GM18498 (cell line): ENCODE measurements around the gene DNAJB12.
"Not testable (repeated sequence)": the region's sequence is repeated elsewhere in the genome, so short reads cannot be mapped to it uniquely, and the experiment has no call there.

Source experiments
- ATAC-seq: cut with Tn5 transposase; IDR thresholded peaks from one replicate; pipeline ENCODE4 v1.9.1; 2021; ENCODE audit warnings: mild to moderate bottlenecking, moderate library complexity; ENCODE audit not compliant: unreplicated experiment

Gene DNAJB12

DNA sequence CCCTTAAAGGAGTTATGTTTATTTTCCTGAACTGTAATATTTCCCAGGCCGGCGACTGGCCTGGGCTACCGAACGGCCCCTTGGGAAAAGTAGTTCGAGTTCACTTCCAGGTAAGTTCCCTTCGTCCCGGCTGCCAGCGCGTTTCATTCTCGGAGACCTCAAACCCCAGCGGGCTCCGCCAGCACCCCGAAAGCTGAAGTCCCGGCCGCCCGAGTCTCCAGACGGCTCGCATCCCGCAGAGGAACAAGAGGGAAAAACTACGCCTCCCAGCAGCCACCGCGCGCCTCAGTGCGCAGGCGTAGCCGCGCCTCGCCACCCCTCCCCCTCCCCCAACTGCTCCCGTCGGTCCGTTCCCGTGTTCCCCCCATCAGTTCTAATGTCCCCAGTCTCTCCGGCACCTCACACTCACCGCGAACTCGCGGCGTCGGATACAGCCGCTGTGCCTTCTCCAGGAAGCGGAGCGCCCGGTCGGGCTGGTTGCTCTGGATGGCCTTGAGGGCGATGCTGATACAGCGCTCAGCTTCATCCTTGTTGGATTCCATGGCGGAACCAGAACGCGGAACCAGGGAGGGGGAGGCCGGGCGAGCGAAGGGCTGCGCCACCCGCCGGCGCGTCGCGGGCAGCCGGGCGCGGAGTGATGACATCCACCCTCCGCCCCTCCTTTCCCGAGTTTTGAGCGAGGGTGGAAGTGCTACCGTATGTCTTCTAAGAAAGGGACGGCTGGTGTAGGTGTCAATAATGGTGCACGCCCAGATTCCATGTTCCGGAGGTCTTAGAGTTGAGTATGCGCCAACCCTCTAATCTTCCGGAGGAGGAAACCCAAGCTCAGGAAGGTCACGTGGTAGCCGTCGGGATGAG is at the start of gene DNAJB12:
DNAJB12 (minus strand) TSS at position 564 of the 858 bp plus-strand sequence; CDS start at position 542, 22 bp downstream.
- ATAC-seq, result peak; percentile 78

DNA sequence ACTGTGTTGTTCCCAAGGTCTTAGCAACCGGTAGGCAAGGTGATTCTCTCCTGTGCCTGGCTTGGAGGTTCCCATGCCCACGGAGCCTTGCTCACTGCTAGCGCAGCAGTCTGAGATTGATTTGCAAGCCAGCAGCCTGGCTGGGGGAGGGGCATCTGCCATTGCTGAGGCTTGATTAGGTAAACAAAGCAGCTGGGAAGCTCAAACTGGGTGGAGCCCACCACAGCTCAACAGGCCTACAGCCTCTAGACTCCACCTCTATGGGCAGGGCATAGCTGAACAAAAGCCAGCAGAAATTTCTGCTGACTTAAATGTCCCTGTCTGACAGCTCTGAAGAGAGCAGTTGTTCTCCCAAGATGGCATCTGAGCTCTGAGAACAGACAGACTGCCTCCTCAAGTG is 40.9 kb upstream of the DNAJB12 start:
- ATAC-seq, result not testable (repeated sequence)

DNA sequence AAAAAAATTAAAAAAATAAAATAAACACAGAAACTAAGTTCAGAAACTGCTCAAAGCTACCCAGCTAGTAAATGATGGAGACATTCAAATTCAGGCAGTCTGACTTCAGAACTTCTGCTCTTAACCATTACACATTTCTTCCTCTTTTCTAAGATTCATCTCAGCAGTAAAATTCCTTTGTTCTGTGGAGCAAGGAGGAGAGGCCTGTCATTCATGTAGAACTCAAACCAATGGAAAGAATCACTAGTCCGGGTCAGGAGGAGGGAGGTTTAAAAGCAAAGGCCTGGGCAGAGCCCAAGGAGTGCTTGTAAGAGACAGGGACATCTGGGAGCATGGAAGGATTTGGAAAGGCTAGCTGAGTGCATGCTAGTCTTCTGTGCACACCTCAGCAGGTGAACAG is 37.9 kb upstream of the DNAJB12 start:
- ATAC-seq, result no peak

DNA sequence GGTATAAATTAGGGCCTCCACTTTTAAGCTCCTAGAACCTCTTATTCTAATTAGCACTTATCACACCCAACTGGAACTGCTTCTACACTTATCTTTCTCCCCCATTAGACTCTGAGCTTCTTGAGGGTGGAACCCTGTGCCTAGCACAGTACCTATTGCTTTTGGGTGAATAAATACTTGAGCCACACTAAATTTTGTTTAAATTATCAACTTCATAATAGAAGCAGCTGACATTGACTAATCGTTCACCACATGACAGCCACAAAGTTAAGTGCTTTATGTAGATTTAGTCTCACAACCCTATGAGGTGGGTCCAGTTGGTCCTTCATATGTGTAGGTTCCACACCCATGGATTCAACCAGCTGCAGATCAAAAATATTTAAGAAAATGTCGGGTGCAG is 36.0 kb upstream of the DNAJB12 start:
- ATAC-seq, result no peak

DNA sequence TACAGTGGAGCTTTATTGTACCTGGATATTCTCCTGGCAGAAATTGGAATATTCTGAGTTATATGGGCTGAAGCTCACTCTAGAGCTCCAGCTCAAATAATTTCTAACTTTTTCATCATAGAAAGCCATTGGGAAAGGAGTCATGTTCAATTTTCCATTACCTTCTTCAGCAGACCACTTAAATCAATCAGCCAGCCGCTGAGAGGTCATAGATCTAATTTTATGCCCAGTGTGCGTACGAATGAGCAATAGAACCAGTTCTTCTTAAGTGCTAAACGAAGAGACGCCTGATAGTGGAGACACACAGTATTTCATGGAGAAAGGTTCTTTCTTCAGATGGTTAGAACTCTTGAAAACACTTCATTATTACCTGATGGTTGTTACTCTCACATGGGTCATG is 35.0 kb upstream of the DNAJB12 start:
- no peak for ATAC-seq

DNA sequence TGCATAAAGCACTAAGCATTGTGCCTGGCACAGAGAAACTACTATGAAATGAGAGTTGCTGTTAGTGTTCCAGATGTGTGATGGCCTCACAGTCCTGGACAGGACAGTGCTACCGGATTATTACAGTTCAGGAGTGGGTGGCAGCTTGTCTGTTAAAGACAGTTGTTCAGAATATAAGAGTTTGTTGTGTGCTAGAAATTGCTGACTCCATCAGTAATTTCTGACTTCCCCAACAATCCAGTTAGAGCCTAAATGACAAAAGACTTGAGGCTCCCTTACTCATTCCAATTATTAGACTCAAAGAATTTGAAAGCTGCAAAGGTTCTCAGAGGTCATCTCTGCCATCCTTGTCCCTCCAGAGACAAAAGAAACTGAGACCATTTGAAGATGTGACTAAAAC is 34.3 kb upstream of the DNAJB12 start:
- ATAC-seq, result no peak

DNA sequence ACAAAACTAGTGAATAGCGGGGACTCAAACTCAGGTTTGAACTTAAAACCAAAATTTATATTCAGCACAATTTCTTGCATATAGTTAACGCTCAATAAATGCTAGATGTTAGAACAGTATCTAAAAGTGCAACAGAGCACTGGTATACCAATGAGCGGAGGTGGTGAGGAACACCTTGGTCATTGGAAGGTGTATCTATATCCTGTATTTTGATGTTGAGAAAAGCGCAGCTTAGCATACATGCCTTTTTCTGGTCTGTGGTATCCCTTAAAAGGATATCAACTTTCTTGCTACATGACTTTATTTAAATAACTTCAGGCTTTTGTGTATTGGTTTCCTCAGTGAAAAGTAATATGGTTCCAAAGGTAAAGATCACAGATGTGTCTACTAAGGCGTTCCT is 33.3 kb upstream of the DNAJB12 start:
- no peak for ATAC-seq

DNA sequence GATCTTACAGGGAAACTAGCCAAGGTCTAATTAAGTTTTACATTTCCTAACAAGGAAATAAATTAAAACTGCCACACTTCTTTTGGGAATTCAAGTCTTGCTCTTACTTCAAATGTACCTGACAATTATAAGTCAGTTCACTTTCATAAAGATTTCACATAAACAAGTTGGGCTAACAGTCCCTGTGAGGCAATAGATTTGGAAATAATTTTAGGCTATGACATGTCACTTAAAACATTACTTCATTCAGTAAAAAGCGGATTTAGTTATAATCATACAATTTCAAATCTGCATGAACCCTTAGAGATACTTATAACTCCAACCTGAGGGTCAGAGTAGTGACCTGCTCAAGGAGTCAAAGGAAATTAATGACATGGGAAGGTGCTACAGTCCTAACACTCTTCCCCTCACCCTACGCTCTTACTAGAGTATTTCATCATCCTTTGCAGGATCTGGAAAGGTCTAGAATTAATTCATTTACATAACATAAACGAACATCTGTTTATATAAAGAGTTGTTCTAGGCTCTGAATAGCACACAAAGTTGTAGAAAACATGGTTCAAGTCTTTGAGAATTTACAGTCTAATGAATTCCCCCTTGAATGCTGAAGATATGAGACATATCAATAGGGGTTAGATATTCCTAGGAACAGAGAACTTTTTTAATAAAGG is 32.3 kb upstream of the DNAJB12 start:
- ATAC-seq, result no peak

DNA sequence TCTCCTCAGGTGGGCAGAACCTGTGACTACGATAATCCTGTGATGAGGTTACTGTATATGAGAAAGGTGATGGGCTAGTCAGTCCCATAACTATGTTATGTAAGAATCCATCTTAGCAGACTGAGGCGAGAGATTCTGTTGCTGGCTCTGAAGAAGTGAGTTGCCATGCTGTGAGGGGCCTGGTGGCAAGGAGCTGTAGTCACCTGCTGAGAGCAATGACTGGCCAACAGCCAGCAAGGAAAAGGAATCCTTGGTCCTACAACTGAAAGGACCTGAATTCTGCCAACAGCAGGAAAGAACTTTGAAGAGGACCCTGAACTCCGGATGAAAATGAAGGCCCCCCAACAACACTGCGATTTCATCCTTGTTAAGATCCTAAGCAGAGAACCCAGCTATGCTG is 31.0 kb upstream of the DNAJB12 start:
- no peak for ATAC-seq

DNA sequence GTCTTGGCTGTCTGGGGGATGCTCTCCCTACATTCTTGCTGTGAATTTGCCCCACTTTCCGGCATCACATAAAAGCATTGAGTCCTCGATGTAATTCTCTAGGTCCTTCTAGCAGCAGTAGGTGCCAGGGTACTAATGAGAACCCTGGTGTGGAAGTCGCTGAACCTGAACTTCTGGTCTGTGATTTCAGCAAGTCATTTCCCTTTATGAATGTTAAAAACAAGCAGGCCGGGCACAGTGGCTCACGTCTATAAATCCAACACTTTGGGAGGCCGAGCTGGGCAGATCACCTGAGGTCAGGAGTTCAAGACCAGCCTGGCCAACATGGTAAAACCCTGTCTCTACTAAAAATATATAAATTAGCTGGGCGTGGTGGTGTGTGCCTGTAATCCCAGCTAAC is 30.3 kb upstream of the DNAJB12 start:
- ATAC-seq, result not testable (repeated sequence)

DNA sequence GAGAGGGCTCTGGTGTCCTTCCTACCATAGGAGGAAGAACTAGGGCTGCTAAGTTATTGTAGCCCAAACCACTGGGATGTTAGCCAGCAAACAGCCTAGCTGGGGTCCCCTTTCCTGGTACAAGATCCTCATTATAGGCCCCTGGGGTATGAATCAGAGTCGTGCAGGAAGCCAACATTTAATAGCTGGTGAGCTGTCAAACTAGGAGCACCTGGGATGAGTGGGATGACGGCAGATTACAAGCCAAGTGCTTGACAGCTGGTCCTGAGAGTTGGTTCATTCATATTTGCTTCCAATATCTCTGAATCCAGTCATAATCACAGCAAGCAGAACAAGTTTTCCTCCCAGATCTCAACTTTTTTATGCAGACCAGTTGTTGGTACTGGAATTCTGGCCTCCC is 25.1 kb upstream of the DNAJB12 start:
- no peak for ATAC-seq

DNA sequence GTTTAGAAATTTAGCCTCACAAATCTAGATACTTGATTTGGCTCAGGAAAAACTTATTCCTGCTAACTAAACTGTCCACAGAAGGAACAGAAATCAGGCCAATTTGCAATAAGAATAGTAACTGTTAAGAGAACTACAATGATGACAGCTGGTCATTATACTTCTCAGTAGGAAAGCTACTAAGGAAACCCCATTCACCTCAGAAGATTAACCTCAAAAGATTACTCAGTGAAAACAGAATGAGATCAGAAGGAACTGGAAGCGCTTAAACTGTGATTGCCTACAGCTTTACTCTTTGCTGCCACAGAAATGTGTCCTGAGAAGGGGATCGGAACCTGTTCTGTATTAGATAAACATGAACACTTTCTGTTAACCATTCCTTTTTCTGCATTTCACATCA is 24.3 kb upstream of the DNAJB12 start:
- no peak for ATAC-seq

DNA sequence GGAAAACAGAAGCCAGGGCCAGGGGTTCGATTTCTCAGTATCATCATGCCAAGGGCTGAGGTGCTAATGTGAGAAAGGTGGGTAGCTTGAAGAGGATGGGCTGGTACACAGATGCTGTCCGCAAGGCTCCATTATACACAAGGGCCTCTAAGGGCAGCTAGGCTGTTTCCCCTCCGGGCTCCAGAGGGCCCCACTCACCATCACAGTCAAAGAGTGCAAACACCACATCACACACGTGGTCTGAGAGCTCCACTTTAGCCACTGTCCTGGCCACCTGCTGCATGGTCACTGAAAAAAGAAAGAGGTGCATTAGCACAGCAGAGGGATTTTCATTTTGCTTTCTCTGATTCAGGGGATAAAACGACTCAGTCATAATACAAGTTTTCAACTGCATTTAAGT is 20.9 kb upstream of the DNAJB12 start:
- ATAC-seq, result no peak

DNA sequence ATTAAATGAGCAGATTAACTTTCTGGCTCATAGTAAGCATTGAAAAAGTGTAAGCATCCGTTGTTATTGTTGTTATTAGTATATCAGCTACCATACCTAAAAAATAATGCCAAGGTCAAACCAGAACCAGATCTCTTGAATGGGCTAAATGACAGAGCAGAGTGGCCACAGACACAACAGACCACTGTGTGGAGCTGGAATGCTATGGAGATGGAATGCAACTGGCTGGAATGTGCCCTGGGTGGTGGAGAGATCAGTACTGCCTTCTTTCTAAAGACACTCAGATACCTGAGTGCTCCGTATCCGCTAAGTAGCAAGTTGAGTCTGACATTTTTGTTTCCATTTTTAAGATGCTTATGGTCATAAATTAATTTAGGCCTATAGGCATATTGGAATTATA is 20.5 kb upstream of the DNAJB12 start:
- ATAC-seq, result no peak

DNA sequence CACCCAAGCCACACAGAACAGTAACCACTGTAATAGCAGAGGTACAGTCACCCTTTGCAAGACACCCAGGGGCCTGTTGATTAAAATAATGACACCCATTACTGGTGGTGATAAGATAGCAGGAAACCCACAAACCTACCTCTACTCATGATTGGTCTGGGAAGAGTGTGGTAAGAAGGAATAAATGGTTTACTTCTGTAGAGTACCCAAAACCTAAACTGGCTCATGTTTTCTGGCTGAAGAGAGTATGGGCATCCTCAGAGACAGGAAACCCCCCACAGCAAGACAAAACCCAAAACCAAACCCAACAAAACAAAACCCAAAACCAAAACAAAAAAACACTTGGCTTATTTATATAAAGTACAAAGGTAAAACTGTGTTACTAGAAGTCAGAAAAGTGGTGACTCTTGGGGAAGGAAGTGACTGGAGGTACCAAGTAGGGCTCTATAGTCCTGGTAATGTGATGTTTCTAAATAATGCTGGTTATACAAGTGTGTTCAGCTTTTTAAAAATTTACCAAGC is 15.5 kb upstream of the DNAJB12 start:
- ATAC-seq, result peak; percentile 45

DNA sequence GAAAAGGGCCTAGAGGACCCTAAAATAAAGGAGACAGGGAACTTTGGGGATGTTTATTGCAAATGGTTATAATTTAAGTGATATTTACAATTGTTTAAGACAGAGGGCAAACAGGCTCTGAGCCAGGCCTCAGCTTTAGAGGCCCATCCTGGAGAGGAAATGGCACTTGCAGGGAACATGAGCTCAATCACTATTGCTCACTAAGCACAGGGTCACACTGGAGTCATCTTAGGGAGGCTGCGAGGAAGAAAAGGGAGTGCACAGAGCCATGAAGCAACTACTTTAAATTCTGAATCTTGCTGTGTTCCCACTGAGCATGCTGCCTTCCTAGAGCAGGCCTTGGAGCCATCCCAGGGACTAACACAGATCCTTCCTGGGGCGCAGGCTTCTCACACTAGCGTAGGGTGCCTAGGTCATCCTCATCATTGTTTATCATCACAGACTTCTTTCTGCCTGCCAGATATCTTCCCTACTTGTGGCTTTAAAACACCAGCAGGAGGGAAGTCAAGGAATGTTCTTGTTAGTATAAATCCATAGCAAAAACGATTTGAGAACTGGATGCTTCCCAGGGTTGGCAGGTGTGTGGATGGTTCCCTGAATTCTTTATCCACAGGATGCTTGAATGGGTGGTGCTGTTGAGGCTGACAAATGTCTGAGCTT is 12.7 kb upstream of the DNAJB12 start:
- ATAC-seq, result no peak

DNA sequence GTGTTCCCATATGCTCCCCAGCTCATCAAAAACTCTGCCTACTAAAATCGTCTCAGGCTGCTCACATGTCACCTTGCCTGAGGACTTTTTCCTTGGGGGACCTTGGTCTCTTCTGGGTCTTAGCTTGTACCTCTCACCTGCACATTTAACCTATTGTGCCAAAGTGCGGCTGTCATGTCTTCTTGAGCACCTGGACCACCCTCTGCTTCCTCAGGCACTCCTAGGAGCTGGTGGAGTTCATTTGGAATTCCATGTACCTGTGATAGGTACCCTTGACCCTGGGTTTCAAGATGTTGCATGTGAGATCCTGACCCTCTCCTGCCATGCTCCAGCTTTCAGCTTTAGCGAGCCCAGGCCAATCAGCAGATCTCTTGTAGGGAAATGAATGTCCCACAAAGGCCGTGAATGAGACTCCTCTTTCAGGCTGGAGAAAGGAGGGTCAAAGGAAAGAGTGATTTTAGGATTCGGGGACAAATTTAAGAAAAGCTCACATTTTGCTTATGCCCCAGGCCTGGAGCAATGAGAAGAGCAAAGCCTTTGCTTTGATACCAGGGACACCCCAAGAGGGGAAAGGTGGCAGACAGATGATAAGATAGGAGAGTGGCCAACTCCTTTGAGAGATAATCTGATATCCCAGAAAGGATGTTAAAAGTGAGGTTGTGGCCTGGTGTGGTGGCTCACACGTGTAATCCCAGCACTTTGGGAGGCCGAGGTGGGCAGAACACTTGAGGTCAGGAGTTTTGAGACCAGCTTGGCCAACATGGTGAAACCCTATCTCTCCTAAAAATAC is 10.6 kb upstream of the DNAJB12 start:
- no peak for ATAC-seq

DNA sequence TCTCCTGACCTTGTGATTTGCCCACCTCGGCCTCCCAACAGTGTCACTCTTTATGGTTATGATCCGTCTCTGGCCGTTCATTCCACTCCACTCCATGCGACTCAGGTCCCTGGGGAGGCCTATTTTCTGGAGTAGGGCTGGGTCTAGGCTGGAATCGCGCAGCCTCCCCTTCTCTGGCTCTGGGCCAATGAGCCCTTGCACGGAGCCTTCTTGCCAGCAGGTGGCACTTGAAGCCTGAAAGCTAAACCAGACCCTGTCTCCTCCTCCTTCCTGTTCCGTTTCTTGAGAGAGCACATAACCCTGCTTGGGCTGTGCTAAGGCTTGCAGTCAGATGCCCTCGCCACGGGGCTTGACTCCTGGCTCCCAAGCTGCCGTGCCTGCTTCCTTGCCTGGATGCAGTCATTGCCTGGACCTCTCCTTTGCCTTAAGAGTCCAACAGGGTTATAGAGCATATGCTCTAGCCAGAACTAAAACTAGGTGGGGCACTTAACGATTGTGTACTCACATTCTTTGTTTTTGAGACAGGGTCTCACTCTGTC is 9.6 kb upstream of the DNAJB12 start:
- ATAC-seq, result peak; percentile 86

DNA sequence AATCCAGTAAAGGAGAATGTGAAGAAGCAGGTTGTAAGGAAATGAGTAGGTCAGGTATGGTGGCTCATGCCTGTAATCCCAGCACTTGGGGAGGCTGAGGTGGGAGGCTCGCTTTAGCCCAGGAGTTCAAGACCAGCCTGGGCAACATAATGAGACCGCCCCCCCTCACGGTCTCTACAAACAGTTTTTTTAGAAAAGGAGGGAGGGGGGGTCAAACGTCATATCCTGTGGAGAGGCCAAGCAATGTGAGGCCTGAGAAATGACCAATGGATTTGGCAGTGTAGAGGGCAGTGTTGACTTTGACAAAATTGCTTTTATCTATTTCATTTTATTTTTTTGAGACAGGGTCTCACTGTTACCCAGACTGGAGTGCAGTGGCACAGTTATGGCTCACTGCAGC is 2.3 kb upstream of the DNAJB12 start:
- ATAC-seq, result no peak

DNA sequence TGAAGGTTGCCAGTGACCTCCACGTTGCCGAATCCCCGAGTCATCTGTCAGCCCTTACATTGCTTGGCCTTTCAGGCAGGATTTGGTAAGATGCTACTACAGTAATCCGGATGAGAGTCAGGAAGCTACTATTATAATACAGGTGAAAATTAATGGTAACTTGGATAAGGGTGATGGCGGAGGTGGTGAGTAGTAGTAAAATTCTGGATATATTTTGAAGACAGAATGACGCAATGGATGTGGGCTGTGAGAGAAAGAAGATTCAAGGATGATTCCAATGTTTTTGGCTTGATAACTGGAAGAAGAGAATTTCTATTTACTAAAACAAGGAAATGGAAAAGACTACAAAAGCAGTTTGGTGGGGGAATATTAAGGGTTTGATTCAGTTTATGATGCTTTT is 1.4 kb upstream of the DNAJB12 start:
- no peak for ATAC-seq

DNA sequence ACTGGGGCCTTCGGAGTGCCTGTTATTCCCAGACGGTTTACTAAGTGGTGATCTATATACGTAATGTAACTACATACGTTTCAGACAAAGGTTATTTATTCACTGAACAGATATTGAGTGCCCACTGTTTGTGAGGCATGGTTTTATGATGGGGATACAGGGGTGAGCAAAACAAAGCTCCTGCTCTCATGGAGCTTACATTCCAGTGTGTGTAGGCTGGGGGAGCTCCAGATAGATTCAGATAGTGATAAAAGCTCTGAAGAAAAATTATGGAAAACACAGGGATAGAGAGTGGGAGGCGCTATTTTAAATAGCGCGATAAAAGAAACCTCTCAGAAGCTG is 466 bp upstream of the DNAJB12 start:
- no peak for ATAC-seq
